GM21526 (cell line): ENCODE data around the gene TMEM176A.

Source experiments
- ATAC-seq: cut with Tn5 transposase; IDR thresholded peaks from one replicate; pipeline ENCODE4 v1.9.1; 2021; ENCODE audit warnings: moderate library complexity; ENCODE audit not compliant: unreplicated experiment, low FRiP score

TMEM176A gene

DNA sequence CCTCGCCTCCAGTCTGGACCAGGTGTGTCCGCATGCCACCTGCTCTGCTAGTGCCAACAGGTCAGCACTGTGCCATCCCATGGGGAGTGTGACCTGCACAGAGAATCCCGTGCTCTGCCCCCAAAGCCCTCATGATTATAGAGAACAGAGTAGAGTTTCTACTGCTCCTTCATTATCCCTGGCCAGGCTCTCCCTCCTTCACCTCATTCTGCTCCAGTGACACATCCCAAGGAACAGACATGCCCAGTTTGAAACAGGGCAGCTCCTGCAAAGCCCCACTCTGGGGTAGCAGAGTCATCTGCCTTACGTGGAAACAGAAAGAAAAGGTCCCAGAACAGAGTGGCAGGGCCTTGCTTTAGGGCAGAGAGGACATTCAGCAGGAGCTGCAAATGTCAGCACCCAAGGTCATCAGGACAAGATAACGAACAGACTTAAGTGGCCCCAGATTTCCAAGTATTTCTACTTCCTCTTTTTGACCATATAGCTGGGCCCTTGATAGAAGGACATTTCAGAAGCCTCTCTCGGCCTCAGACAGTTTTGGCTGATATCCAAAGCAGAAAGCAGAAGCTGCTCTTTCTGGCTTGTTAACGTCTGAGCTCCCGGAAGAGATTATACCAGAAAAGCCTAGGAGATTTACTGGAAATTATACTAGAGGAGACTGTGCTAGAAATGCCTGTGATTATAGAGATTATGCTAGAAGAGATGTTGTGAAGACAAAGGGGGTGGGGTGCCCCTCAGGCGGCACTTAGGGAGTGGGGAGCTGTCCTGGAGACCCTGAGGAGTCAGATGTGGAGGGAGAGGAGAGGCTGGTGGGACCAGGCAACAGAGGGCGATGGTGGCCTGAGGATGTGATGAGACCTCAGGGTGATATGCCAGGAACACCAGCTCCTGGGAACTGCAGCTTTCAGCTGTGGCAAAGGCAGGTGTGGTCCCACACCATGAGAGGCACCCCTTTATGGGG, 13.0 kb upstream of the TMEM176A start:
- no peak for ATAC-seq

GRCh38 chr7:150788474-150789269, 11.9 kb upstream of the TMEM176A start:
- no peak for ATAC-seq

DNA sequence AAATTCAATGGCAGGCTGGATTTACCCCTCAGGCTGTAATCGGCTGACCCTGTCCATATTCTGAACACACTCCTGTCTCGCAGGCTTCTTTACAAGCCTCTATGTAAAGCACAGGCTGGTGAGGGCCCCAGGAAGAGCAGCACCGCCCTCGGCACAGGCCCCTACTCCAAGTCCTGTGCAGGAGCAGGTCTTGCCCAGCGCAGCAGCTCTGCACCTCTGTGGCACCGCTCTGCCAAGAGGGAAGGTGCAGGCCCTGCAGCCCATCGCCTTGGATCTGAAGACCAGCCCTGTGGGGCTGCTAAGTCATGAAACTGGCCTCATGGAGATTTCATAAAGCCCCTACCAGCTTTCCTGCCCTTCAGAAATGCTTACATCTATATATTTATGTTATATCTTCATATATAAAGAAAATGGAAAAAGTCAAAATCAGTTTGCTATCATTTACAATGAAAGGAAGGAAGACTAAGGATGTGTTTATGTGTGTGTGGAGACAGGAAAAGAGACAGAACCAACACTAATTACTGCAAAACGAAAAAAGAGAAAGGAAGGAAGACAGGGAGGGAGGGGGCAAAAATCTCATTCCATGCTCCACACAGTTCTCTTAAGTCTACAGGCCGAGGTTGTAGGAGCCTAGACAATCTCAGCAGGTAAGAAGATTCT, 10.0 kb upstream of the TMEM176A start:
- no peak for ATAC-seq

- no peak for ATAC-seq
Observed at GRCh38 chr7:150791304-150791703, 9.3 kb upstream of the TMEM176A start.

- no peak for ATAC-seq
Observed at GRCh38 chr7:150791746-150792452, 8.7 kb upstream of the TMEM176A start.

GRCh38 chr7:150793569-150794238, 6.9 kb upstream of the TMEM176A start:
- ATAC-seq, result no peak

- no peak for ATAC-seq
Observed at GRCh38 chr7:150797661-150798060, 2.9 kb upstream of the TMEM176A start.

- ATAC-seq, result no peak
Observed at GRCh38 chr7:150799156-150799555, 1.4 kb upstream of the TMEM176A start.

GRCh38 chr7:150799741-150800580, 608 bp upstream of the TMEM176A start, which contains the start of gene TMEM176B:
TMEM176B (minus strand) TSS chr7:150800364; CDS start chr7:150796569, 3,795 bp downstream.
- ATAC-seq, result no peak

DNA sequence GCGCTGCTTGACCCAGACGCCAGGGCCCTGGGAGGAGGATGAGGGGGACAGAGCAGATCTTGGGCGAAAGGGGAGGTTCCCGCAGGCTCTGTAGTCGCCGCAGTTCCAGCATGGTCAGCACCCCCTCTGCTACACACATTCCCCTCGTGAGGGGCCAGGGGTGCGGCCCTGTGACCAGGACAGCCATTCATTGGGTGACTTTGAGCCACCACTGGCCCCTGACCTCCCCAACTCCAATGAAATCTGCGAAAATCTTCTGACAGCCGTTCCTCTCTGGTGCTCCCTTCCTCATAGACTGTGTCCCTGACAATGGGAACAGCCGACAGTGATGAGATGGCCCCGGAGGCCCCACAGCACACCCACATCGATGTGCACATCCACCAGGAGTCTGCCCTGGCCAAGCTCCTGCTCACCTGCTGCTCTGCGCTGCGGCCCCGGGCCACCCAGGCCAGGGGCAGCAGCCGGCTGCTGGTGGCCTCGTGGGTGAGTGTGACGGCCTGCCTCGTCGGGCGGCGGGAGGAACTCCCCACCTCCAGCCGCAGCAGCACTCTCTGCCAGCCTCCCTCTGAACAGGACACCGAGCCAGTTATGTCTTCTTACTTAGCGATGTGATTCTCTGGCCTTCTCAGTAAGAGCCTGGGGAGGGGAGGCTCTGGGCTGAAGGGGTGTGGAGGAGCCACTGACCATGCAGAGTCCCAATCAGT, 825 bp downstream of the TMEM176A start:
- ATAC-seq, result no peak

DNA sequence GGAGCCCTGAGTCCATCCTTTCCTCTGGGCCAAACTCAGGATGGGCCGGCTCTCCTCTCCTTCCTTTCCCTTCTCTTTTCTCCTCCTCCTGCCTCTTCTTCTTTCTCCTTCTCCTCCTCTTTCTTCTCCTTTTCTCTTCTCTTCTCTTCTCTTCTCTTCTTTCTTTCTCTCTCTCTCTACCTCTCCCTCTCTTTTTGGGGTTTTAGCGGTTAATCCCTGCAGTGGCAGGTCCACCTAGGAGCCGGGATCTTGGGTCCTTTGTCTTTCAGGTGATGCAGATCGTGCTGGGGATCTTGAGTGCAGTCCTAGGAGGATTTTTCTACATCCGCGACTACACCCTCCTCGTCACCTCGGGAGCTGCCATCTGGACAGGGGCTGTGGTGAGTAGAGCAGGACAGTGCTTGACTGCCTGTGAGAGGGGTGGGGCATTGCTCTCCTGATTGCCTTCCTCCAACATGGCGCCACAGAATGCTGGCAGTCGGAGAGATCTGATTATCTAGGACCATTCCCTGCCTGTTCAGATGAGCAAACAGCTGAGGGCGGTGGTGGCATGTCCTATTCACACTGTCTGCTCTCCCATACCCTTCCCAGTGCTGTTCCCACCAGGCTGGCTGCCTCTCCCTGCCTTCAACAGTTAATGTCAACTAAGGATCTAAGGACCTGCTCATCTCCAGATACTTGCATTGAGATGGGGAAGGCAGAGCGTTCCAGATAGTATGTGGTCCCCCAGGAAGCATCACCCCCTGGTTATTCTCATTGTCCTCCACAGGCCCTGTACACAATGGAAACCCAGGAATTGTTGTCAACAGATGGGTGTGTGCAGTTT, 1.6 kb downstream of the TMEM176A start:
- no peak for ATAC-seq

DNA sequence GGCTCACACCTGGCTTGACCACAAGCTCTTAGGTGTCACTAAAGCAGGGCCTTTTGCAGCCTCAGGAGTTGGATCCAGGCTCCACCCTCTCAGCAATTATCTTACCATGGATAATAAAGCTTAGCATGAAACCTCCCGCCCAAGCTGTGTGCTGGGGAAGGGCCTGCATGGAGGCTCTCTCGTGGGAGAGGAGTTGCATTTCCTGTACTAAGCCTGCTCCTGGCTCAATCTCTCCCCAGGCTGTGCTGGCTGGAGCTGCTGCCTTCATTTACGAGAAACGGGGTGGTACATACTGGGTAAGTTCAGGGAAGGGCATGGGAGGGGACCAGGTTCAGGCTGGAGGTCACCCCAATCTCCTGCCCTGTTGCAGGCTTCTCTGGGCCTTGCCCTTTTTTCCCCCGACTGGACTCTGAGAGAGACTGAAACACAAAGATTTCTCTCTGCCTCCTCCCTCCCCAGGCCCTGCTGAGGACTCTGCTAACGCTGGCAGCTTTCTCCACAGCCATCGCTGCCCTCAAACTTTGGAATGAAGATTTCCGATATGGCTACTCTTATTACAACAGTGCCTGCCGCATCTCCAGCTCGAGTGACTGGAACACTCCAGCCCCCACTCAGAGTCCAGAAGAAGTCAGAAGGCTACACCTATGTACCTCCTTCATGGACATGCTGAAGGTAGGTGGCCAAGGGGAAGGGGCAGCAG, 2.7 kb downstream of the TMEM176A start:
- ATAC-seq, result no peak

DNA sequence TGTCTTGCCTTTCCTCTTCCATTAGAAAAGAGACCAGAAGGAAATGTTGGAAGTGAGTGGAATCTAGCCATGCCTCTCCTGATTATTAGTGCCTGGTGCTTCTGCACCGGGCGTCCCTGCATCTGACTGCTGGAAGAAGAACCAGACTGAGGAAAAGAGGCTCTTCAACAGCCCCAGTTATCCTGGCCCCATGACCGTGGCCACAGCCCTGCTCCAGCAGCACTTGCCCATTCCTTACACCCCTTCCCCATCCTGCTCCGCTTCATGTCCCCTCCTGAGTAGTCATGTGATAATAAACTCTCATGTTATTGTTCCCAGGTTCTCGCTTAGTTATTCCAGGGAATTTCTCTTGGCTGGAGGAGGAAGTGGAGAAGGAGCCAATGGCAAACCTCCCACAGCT, 4.2 kb downstream of the TMEM176A start:
- no peak for ATAC-seq

- ATAC-seq, result no peak
Observed at GRCh38 chr7:150805864-150806263, 5.3 kb downstream of the TMEM176A start.

DNA sequence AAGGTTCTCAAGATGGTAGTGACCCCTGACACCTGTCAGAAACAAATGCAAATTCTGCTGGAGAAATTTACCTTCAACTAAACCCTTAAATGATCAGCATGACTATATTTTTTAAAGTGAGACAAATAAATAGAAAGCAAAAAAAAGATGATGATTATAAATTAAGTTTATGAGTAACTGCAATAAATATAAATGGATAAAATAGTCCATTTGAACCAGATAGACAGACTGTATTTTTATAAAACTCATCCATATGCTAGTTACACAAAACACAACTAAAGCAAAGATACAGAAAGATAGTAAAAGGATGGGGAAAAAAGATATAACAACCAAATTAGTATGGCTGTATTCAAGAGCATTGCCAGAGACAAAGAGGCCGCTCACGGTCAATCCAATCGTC, 5.9 kb downstream of the TMEM176A start:
- ATAC-seq, result no peak

DNA sequence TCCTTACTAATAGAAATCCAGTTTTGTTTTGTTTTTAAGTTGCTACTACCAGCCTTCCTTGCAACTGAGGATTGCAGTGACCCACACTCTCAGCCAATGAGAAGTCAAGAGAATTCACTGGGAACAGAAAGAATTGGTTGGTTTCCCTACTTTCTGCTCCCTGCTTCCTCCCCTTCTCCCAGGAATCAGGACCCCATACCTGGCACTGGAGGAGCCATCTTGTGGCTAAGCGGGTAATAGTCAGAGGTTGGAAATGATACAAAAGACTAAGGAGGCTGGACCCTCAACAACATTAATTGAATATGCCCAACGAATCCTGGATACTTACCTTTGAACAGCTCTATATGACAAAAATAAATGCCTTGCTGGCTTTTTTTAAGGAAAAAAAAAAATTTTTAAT, 6.3 kb downstream of the TMEM176A start:
- no peak for ATAC-seq
